Activated T-helper 1 cell treated with anti-CD3 and anti-CD28 coated beads, Interleukin-12 subunit alpha, Interleukin-12 subunit beta, Interleukin-2, Interleukin-4 antibody, amounts not matched to agents 30 ng/mL and 10 ng/mL and 1 ng/mL, durations not matched to agents 14 hours and 24 hours and 36 hours (primary cell): ENCODE results near the gene AFF1. TPM values are rescaled to one million over a fixed set of nuclear protein-coding genes. Genes with fewer than 3 reads are reported as not detected.
A peak's percentile ranks its signal among the peaks of the same experiment; 100 is the strongest.

Source experiments
- DNase-seq: peaks from one replicate; pipeline ENCODE4 v3.0.0; 2021; ENCODE audit warnings: low spot score
- H3K27ac Mint-ChIP-seq: one replicate; pipeline ENCODE4 v1.8.0; 2021; ENCODE audit warnings: mild to moderate bottlenecking, mixed read lengths
- H3K27me3 Mint-ChIP-seq: one replicate; pipeline ENCODE4 v1.8.0; 2022; ENCODE audit warnings: mild to moderate bottlenecking, moderate library complexity, mixed read lengths; ENCODE audit not compliant: insufficient read depth
- H3K36me3 Mint-ChIP-seq: one replicate; pipeline ENCODE4 v1.8.0; 2021; ENCODE audit warnings: low read depth, mixed read lengths
- H3K4me1 Mint-ChIP-seq: one replicate; pipeline ENCODE4 v1.8.0; 2021; ENCODE audit warnings: low read depth, mixed read lengths
- H3K4me3 Mint-ChIP-seq: one replicate; pipeline ENCODE4 v1.8.0; 2021; ENCODE audit warnings: mild to moderate bottlenecking, moderate library complexity, mixed read lengths
- H3K9me3 Mint-ChIP-seq: one replicate; pipeline ENCODE4 v1.8.0; 2021; ENCODE audit warnings: mixed read lengths
- intact Hi-C: fragments of 100-400 bp; cut with micrococcal nuclease; formaldehyde crosslinking; loops from one replicate; pipeline ENCODE4 v1.15.1; 2024
- total RNA-seq: library from RNA; stranded (reverse); gene quantifications from 2 replicates; pipeline ENCODE4 v1.2.3, GENCODE V29; 2022

AFF1 gene
- total RNA-seq, 1 donor from 2014 or later: 47.0 TPM

DNA sequence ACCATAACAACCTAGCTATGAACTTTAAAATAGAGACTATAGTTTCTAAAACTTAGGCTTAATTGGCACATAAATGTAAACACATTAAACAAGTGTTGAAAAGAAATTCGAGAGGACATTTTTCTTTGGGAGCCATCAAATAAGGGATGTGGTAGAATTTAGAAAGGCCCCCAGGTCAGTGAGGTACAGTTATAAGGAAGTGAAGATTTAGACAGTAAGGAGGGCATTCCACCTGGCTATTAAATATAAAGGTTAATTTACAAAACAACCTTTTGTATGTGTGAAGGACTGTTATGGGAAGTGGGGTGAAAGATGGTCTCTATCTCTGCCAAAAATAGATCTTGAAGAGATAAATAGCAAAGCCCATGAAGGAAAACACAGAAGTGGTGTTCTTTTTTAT is 83.9 kb downstream of the AFF1 start:
- H3K4me3 Mint-ChIP-seq: no peak overlapping the region
- intact Hi-C loops: loop anchor here (2.0 kb wide), 1 partner anchor 14 kb away; no protein-coding TSS in a partner anchor
- peaks cover 73% of the 10 kb centered on the region for H3K4me1 Mint-ChIP-seq
- H3K27me3 Mint-ChIP-seq: no peaks in the 10 kb centered on the region
- H3K9me3 Mint-ChIP-seq: no peaks in the 10 kb centered on the region
- no peak overlapping the region for H3K27ac Mint-ChIP-seq
- H3K36me3 Mint-ChIP-seq: peaks cover 7% of the 10 kb centered on the region
- DNase-seq: no peak

DNA sequence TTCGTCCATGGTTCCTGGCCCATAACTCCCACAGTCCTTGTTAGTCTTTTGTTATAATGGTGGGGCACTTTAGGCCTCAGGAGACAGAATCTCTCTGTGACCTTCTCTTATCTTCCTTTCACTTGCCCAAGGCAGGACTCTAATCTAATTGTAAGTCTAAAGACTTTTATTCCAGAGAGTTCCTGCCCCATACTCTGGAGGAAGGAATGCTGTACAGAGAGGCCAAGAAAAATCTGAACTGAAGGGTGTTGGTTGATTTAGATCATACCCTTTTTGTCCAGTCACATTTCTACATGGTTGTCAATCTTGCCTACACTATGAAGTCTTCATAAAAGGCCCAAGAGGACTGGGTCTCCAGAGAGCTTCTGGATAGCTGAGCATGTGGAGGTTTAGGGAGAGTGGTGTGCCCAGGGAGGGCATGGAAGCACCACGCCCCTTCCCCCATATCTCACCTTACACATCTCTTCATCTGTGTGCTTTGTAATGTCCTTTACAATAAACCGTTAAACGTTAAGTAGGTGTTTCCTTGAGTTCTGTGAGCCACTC is 84.5 kb downstream of the AFF1 start:
- Mint-ChIP-seq H3K36me3 (peaks cover 7% of the 10 kb centered on the region), H3K4me1 (peaks cover 68% of the 10 kb centered on the region), H3K27ac (peak overlapping the region; percentile 45), H3K27me3 (no peaks in the 10 kb centered on the region), H3K4me3 (no peak overlapping the region), H3K9me3 (no peaks in the 10 kb centered on the region)
- DNase-seq: no peak
- intact Hi-C loops: loop anchor here (2.0 kb wide), 1 partner anchor 13 kb away; no protein-coding TSS in a partner anchor

DNA sequence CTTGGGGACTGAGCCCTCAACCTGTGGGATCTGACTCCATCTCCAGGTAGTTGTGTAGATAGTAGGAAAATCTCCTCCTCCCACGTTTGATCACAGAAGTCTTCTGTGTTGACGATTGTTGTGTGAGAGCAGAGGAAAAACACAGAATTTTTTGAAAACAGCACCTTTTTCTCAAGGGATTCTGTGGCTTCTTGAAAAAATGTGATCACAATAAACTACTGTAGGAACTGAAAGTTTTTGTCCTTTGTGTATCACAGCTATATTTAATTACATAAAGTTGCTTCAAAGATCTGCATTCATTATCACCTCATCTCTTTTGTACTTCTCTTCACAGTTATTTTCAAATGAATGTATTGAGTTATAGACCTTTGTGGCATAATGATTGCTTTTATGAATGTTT is 85.1 kb downstream of the AFF1 start:
- H3K4me3 Mint-ChIP-seq: no peak overlapping the region
- no peaks in the 10 kb centered on the region for H3K27me3 Mint-ChIP-seq
- intact Hi-C loops: loop anchor here (2.0 kb wide), 1 partner anchor 13 kb away; no protein-coding TSS in a partner anchor
- no peak for DNase-seq
- peaks cover 64% of the 10 kb centered on the region for H3K4me1 Mint-ChIP-seq
- H3K9me3 Mint-ChIP-seq: no peaks in the 10 kb centered on the region
- H3K36me3 Mint-ChIP-seq: peaks cover 7% of the 10 kb centered on the region
- H3K27ac Mint-ChIP-seq: peak overlapping the region; percentile 27

DNA sequence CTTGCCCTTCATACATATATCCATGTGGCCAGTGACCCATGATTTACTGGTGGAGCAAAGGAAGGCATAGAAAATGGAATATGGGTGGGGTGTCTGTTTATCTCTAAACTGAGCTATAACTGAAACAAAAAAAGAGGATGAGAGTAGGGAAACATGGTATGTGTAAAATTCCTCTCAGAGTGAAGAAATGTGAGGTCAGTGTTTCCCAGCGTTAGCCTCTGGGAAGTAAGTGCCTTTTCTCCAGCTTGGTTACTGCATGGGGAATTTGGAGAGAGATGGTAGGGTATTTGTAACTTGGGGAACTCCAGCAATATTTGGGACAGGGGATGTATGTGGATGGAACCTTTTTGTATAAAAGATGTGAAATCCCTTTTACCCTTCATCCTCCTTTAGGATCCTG is 89.4 kb downstream of the AFF1 start:
- H3K4me1 Mint-ChIP-seq: peaks cover 47% of the 10 kb centered on the region
- no peaks in the 10 kb centered on the region for H3K9me3 Mint-ChIP-seq
- H3K36me3 Mint-ChIP-seq: peaks cover 3% of the 10 kb centered on the region
- DNase-seq: no peak
- intact Hi-C loops: no loop called here
- H3K27ac Mint-ChIP-seq: no peak overlapping the region
- no peak overlapping the region for H3K4me3 Mint-ChIP-seq
- H3K27me3 Mint-ChIP-seq: no peaks in the 10 kb centered on the region

DNA sequence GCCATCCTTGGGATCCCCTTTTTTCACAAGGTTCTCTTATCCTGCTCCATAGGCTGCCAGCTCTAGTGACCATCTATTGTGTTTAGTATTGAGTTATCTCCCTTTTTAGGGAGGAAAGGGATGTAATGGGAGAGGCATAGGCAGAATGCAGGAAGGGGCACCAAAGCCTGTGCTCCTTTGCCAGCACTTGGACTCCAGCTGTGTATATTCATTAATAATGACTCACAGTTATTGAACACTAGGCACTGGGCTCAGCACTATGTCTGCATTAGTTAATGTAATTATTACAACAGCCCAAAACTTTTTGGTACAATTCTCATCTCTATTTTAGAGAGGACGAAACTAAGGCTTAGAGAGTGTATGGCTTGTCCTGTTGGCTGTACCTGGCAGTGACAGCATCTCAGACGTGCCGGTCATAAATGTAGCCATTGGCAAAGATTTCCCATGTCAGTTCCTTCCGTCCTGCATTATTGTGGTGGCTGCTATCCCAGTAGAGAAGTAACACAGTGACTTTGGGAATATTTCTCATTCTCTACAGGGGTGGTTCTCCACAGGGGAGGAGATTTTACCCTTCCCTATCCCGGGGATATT is 90.3 kb downstream of the AFF1 start:
- Mint-ChIP-seq H3K9me3 (no peaks in the 10 kb centered on the region), H3K27ac (no peak overlapping the region), H3K4me1 (peaks cover 45% of the 10 kb centered on the region), H3K27me3 (no peaks in the 10 kb centered on the region), H3K36me3 (no peaks in the 10 kb centered on the region), H3K4me3 (no peak overlapping the region)
- no peak for DNase-seq
- intact Hi-C loops: no loop called here

- DNase-seq: no peak
- H3K4me3 Mint-ChIP-seq: no peak overlapping the region
- intact Hi-C loops: no loop called here
- peaks cover 40% of the 10 kb centered on the region for H3K4me1 Mint-ChIP-seq
- H3K9me3 Mint-ChIP-seq: no peaks in the 10 kb centered on the region
- H3K27ac Mint-ChIP-seq: no peak overlapping the region
- no peaks in the 10 kb centered on the region for H3K36me3 Mint-ChIP-seq
- H3K27me3 Mint-ChIP-seq: no peaks in the 10 kb centered on the region
Measured at GRCh38 chr4:87025614-87026041, 90.8 kb downstream of the AFF1 start.

DNA sequence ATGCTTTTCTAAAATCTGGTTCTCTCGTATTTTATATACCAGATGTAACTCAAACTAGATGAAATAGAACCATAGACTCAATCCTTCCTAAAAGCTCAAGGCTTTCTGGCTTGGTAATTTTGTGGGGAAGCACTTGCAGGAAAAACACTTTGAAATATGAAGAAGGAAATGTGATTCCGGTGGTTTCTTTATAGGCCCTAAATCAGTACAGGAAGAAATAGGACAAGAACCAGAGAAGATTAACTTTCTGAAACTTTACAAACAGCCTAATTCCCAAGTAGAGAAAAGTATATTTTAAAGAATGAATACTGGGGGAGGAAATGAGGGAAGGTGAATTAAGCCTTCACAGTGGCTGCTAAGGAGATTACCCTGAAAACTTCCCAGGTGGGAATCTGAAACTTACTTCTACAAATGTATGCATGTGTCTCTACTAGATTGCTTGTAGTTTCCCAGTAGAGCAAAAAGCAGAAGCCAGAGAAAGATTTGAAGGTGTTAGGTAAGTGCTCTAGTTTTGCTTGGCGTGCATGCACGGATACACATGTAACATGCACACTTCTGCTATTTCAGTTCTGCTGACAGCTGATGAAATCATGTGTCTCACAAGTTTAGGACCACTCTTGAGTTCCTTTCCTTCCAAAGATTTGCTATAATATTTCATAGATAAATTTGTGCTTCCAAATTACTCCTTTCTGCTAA is 92.1 kb downstream of the AFF1 start:
- Mint-ChIP-seq H3K4me3 (no peak overlapping the region), H3K9me3 (no peaks in the 10 kb centered on the region), H3K27me3 (no peaks in the 10 kb centered on the region), H3K36me3 (no peaks in the 10 kb centered on the region), H3K27ac (no peak overlapping the region), H3K4me1 (peaks cover 29% of the 10 kb centered on the region)
- DNase-seq: no peak
- intact Hi-C loops: no loop called here

DNA sequence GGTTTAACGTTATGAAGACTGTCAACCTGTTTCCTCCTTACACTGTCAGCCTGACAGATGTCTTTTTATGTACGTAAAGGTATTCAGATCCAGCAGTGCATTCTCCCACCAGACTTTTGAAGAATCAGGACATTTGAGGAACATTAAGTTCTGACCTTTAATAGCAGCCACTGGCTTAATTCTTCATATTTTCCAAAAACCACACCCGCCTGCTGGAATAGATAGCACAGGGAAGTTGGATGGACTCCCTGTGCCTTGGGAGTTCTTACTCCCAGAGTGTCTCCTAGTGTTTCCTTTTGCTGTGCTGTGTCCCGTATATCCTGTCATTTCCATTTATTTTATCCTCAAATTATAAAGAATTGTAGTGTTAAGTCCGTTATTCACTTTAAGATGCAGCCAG is 94.5 kb downstream of the AFF1 start:
- H3K9me3 Mint-ChIP-seq: no peaks in the 10 kb centered on the region
- H3K4me3 Mint-ChIP-seq: no peak overlapping the region
- no peak for DNase-seq
- no peak overlapping the region for H3K27ac Mint-ChIP-seq
- H3K4me1 Mint-ChIP-seq: peaks cover 29% of the 10 kb centered on the region
- no peaks in the 10 kb centered on the region for H3K36me3 Mint-ChIP-seq
- H3K27me3 Mint-ChIP-seq: no peaks in the 10 kb centered on the region
- intact Hi-C loops: no loop called here

- intact Hi-C loops: no loop called here
- DNase-seq: no peak
- Mint-ChIP-seq H3K27me3 (no peaks in the 10 kb centered on the region), H3K4me3 (no peak overlapping the region), H3K27ac (no peak overlapping the region), H3K36me3 (no peaks in the 10 kb centered on the region), H3K9me3 (no peaks in the 10 kb centered on the region), H3K4me1 (peaks cover 25% of the 10 kb centered on the region)
Measured at GRCh38 chr4:87030124-87030523, 95.3 kb downstream of the AFF1 start.

DNA sequence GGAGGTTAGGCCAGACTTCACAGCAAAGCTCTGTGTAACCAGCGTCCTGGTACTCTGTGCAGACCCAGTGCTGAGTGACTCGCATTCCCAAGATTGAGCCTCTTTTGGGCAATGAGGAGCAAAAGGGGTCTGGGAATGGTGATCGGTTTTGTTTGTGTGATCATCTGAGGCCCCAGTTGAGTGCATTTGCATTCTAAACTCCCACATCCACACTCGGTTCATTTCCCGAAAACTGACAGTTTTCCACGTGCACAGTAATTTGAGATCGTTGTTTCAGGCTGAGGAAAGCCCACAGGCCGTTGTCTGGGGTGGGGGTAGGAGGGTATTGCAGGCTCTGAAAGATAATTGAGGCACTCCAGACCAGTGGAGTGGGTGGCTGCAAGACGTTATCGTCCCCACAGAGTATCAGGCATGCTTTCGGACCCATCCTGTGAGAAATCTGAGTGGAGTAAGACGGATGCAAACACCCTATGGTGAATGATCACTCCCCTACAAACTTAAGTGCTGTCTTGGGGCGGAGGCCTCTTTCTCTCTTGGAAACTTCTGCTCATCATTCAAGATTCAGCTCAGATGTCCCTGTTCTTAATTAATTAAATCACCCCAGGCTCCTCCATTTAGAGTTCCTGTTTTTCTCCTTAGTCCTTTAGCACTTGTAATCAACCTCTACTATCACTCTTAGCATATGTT is 96.1 kb downstream of the AFF1 start:
- H3K27ac Mint-ChIP-seq: no peak overlapping the region
- no peaks in the 10 kb centered on the region for H3K27me3 Mint-ChIP-seq
- intact Hi-C loops: no loop called here
- DNase-seq: no peak
- peaks cover 17% of the 10 kb centered on the region for H3K4me1 Mint-ChIP-seq
- H3K9me3 Mint-ChIP-seq: no peaks in the 10 kb centered on the region
- H3K4me3 Mint-ChIP-seq: no peak overlapping the region
- H3K36me3 Mint-ChIP-seq: no peaks in the 10 kb centered on the region

DNA sequence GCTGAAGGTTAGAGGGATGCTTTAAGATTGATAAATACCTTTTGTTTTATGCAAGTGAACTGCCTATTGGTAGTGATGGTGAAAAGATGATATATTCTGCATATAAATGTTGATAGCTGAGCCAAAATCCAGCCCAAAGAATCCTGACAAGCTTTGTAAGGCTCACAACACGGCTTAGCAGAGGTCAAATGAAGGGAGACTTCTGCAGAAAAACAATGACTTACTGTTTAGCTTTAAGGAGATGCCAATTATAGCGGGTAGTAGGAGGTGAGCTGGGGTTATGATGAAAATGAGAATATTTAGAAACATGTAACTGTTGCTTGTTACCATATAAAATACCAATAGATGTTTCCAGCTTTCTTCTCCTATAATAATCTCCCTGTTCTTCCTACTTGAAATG is 97.1 kb downstream of the AFF1 start:
- no peak overlapping the region for H3K4me3 Mint-ChIP-seq
- H3K36me3 Mint-ChIP-seq: no peaks in the 10 kb centered on the region
- no peak overlapping the region for H3K27ac Mint-ChIP-seq
- peaks cover 11% of the 10 kb centered on the region for H3K4me1 Mint-ChIP-seq
- no peak for DNase-seq
- H3K9me3 Mint-ChIP-seq: no peaks in the 10 kb centered on the region
- intact Hi-C loops: loop anchor here (2.0 kb wide), 1 partner anchor 13 kb away; no protein-coding TSS in a partner anchor
- H3K27me3 Mint-ChIP-seq: no peaks in the 10 kb centered on the region

DNA sequence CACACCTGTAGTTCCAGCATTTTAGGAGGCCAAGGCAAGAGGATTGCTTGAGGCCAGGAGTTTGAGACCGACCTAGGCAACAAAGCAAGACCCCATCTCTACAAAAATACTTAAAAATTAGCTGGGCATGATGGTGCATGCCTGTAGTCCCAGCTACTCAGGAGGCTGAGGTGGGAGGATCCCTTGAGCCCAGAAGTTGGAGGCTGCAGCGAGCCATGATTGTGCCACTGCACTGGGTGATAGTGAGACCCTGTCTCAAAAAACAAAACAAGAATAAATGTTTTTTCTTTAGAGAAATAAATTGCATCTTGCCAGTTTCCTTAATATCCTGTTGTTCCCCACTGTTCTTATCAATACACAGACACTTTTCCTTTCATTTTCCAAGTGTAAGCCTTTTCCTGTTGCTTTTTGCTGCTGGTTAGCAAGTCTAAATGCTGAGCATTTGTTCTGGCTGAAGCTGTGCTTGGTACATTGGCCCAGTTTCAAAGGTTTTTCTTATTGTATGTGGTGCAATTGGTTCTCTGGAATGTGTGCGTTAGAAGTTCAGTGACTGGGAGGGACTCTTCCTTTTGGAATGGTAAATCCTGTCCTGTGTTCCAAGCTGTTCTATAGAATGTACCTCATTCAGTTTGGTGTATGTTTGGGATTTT is 98.2 kb downstream of the AFF1 start:
- Mint-ChIP-seq H3K4me1 (peaks cover 16% of the 10 kb centered on the region), H3K27ac (no peak overlapping the region), H3K4me3 (no peak overlapping the region), H3K36me3 (no peaks in the 10 kb centered on the region), H3K9me3 (no peaks in the 10 kb centered on the region), H3K27me3 (no peaks in the 10 kb centered on the region)
- no peak for DNase-seq
- intact Hi-C loops: loop anchor here (2.0 kb wide), 1 partner anchor 14 kb away; no protein-coding TSS in a partner anchor
